Sciatic nerve (tissue), 2 donors: ENCODE measurements around the gene PROM2. TPM values are rescaled to one million over a fixed set of nuclear protein-coding genes. Genes with fewer than 3 reads are reported as not detected.

ENCODE experiments used
- ATAC-seq: fragments of 200-7000 bp; cut with Tn5 transposase; one replicate; pipeline ENCODE4 v1.9.1; 2020; ENCODE audit warnings: mild to moderate bottlenecking, moderate library complexity
- DNase-seq: peaks from one replicate; pipeline ENCODE4 v3.0.0-alpha.2; 2020; ENCODE audit warnings: low spot score
- intact Hi-C: fragments of 100-400 bp; cut with DNase I; formaldehyde crosslinking; loops from one replicate; pipeline ENCODE4 v1.14.2; 2022
- total RNA-seq: library from RNA; stranded (reverse); fragmentation: NEBNext Ultra II Directional; extraction: Animal tissue kit (Norgen Biotek cat#: 25700); gene quantifications from one replicate; pipeline ENCODE4 v1.2.1, GENCODE V29; 2021
- donor health status: DM: no; HTN: no; CAD: no.
- donor health status: DM: no; HTN: no; CAD: no.

Gene PROM2
- total RNA-seq, 1 donor from 2014 or later, result 3.0 TPM

DNA sequence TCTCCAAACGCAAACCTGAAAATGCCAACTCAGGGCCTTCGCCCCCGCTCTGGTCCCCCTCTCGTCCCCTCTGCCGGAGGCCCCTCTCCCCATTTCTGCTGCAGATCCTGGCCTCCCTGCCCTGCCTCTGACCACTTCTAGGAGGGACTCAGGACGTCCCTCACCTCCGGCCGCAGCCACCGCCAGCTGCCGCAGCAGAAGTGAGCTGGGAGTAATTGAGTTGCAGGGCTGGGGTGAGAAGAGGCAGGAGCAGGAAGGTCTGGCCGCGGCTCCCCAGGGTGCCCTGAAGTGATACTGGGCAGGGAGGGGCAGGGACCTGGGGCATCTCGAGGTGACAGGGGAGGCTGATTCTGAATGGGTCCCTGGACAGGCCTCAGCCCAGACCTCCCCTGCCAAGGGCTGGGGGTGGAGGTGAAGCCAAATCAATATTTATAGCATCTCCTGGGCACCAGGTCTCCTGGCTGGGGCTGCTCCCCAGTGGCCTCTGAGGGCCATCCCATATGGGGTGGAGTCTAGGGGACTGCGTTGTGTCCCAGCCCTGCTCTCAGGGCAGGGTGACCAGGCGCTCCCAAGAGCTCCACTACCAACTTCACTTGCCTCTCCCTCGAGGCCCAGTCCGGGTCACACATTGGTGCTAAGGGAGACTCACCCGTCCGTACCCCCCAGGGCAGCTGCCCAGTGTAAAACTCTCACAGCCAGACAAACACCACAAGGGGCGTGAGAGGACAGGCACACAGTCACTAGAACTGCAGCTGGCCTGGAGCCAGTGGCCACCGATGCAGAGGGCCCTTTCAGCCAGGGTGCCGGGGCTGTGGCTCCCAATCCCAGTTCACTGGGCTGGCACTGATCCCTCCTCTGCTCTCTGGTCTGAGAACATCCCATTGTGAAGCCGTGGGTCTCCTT, 55.9 kb downstream of the PROM2 start:
- ATAC-seq (no peak), DNase-seq (no peak)
- intact Hi-C loops, result no loop called here

DNA sequence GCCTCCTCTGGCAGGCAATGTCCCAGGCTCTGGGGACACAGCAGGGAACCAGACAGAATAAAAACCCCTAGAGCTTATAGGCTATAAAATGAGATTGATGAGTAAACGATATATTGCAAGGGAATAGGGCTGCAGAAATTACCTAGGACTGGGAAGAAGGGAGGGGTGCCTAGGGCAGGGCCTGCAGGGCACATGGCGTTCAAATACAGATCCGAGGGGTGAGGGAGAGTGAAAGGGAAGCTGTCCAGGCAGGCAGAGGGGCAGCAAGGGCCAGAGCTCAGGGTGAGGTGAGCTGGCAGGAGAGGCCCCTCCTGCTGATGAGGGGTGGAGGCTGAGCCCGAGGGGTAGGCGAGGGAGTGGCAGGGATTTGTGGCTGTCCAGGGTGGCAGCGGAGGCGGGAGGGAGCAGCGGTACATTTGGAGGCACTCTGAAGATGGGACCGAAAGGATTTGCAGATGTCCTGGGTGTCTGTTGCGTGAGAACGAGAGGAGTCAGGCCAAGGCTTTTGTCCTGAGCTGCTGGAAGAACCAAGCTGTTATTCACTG, 56.6 kb downstream of the PROM2 start:
- DNase-seq (no peak), ATAC-seq (no peak)
- intact Hi-C loops, result no loop called here

DNA sequence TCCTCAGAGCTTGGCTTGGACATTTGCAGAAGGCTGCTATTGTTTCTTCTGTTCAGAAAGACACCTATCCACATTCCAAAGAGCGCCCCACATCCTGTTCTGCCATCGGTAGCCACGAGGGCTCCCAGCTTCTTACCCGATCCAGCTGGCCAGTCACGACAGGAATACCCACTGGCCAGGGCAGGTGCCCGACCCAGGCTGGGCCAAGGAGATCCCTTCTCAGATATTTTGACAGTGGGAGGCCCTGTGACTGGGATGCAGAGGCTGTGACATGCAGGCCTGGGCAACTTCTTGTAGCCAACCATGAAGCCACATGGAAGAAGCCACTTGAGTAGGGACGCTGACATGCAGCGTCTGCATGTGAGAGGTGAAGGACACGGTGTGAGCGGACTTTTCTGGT, 57.4 kb downstream of the PROM2 start:
- no peak for DNase-seq
- no peak for ATAC-seq
- intact Hi-C loops, result no loop called here

- intact Hi-C loops, result no loop called here
- ATAC-seq, result no peak
- DNase-seq, result no peak
Observed at GRCh38 chr2:95332036-95332435, 57.8 kb downstream of the PROM2 start.

DNA sequence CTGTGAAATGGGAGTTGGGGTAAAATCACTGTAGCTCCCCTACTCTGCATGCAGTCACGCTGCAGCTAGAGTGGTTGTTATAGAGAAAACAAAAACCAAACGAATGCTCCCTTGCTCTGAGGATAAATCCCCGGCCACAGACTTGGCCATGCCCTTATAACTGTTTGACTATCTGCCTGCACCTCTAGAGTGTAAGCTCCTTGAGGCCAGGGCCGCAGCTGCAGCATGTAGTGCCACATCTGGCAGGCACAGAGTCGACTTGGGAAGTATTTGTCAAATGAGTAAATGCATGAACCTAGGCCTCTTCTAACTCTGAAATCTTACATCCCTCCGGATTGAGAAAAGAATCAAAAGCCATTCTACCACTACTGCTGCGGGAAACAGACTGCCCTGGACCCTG, 58.8 kb downstream of the PROM2 start:
- ATAC-seq, result no peak
- DNase-seq, result no peak
- intact Hi-C loops, result no loop called here

- ATAC-seq (peak; percentile 64), DNase-seq (no peak)
- intact Hi-C loops, result no loop called here
Observed at GRCh38 chr2:95333888-95334338, 59.7 kb downstream of the PROM2 start.

- intact Hi-C loops, result no loop called here
- ATAC-seq, result no peak
- no peak for DNase-seq
Observed at GRCh38 chr2:95334916-95335641, 60.8 kb downstream of the PROM2 start.

DNA sequence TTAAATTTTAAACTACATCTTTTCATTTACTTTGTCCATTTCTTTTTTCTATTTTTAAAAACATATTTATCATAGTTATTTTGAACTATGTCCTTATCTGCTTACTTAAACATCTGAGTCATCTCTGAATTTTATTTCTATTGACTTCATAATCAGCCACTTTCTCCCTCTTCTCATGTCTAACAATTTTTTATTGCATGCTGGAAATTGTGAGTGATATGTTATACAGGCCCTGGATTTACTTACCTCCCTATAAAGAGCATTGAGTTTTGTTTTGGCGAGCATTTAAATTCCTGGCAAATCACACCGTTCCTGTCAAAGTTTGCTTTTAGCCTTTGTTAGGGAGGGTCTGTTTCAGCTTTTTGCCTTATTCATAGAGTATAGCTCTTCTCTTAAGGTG, 62.2 kb downstream of the PROM2 start:
- intact Hi-C loops, result no loop called here
- ATAC-seq (no peak), DNase-seq (no peak)

DNA sequence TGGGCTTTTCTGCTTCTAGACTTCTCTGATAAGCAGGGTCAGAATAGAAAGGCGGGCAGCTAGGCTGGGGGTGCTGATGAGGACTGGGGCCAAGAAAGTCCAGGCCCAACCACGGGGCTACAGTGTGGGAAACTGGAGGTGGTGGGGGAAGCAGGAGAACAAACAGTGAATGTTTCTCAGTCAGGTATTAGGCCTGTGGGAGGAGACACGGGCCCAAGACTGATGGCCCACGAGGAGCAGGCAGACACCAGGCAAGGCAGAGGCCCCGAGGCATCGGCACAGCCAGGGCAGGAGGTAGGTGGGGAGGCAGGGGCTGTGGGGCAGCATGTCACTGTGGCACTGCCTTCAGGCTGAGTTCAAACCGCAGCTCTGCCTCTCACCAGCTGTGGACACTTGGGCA, 63.6 kb downstream of the PROM2 start:
- no peak for DNase-seq
- ATAC-seq, result no peak
- intact Hi-C loops, result no loop called here

Other genes starting within 250 kb of the PROM2 start
- 241 TPM for gene MAL, start 248.7 kb upstream of the PROM2 start, total RNA-seq
- gene MRPS5, start 152.6 kb upstream of the PROM2 start, total RNA-seq, result 49.1 TPM
- gene ZNF514, start 114.6 kb upstream of the PROM2 start, total RNA-seq, result 32.9 TPM
- 4.7 TPM for gene ZNF2, start 108.6 kb upstream of the PROM2 start, total RNA-seq
- gene ZNF892, start 66.9 kb upstream of the PROM2 start, total RNA-seq, result 8.5 TPM
- 13.9 TPM for gene KCNIP3, start 22.9 kb downstream of the PROM2 start, total RNA-seq
- gene FAHD2A, start 128.3 kb downstream of the PROM2 start, total RNA-seq, result 31.8 TPM
- gene TRIM43B, start 210.3 kb downstream of the PROM2 start, total RNA-seq, result 0.27 TPM